NCI-H1105 treated with DMSO at 0.1 percent for 48 hours (cell line): Measurements from ENCODE around the gene KCNMA1.

Experiments
- DNase-seq: peaks from one replicate; lab custom pipeline; 2025; lab: John Stamatoyannopoulos, UW

KCNMA1 gene

DNA sequence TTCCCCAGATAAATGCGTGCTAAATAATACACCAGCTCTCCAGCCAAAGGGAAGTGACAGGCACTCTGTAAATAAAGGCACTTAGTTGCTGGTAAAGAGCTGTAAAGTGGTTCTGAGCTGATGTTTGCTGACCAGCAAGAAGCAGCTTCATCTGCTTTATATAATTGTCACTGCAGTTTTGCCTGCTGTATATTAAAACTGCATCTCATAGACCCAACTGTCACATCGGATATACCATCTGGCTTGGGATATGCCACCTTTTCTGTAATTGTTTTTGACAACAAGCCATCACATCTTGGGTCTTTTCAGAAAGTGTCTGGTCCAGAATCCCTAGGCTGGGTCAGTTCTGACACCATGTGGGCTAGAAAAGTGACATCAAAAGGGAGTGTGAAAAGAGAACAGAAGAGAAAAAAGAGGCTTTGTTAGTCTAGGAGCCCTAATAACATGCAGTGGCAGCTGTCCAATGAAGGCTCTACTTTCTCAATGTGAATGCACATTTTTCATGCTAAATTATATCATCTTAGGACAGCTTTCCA, 697.6 kb downstream of the KCNMA1 start:
- DNase-seq: peak; percentile 55

- DNase-seq: no peak
Measured at GRCh38 chr10:76937181-76937600, 700.4 kb downstream of the KCNMA1 start.

DNA sequence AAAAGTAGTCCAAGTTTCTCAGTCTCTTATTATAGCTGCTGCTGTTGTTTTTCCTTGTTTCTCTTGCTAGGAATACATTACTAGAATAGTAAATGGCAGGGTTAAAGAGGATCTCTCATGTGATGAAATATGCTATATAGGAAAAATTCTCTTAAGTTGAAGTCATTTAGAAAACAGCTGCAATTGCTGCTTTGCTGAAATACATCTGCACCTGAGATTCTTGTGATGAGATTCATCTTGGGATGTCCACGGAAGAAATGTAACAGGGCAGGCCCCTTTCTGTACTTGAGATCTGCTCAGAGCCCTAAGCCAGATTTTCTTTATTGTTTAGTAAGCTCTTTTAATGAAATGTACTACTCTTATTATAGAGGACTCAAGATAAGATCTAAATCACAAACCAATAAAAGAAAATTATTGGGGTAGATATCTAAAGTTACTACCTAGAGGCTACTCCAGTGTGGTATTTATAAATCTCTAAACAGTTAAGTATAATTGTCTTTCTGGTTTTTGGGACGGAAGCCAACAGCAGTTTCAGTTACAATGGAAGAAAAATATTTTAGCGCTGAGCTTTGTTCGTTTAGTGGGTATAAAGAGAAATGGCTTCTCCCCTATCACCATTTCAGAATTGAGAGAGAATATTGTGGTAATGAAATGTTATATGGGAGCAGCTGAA, 701.5 kb downstream of the KCNMA1 start:
- peak; percentile 54 for DNase-seq

- no peak for DNase-seq
Measured at GRCh38 chr10:76928565-76928964, 709.0 kb downstream of the KCNMA1 start.

- DNase-seq: no peak
Measured at GRCh38 chr10:76925636-76926405, 711.8 kb downstream of the KCNMA1 start.

DNA sequence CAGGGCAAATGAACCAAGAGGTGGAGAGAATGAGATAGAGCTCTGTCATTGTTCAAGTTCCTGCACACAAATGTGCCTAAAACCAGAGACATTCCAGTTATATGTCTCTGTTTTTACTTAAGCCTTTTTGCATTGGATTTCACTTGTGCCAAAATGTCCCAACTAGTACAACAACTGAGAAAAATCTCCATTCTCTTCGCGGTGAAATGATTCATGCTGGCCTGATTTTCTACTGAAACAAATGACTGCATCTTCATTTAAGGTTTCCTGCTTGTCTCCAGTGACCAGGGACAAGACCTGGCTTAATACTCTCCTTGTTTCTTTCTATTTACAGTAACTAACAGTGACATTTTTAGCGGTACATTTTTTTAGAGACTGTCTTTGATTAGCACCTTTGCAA, 714.9 kb downstream of the KCNMA1 start:
- no peak for DNase-seq

- no peak for DNase-seq
Measured at GRCh38 chr10:76921383-76922010, 716.1 kb downstream of the KCNMA1 start.

DNA sequence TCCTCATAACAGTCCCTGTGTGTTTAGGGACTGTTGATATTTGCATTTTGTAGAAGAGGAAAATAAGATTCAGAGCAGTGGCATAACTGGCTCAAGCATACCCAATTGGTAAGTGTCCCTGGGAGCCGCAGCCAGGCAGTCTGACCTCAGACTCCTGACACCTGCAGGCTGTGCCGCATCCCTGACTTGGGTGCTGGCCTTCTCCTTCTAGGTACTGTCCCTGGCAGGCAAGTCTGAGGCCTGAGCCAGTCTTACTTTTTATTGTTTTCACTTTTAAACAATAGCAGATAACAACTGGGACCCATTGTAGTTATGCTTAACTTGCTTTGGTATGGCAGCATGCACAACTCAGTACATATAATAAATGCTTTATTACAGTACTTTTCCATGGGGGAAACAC, 717.0 kb downstream of the KCNMA1 start:
- DNase-seq: no peak

GRCh38 chr10:76918106-76918505, 719.5 kb downstream of the KCNMA1 start:
- DNase-seq: no peak

DNA sequence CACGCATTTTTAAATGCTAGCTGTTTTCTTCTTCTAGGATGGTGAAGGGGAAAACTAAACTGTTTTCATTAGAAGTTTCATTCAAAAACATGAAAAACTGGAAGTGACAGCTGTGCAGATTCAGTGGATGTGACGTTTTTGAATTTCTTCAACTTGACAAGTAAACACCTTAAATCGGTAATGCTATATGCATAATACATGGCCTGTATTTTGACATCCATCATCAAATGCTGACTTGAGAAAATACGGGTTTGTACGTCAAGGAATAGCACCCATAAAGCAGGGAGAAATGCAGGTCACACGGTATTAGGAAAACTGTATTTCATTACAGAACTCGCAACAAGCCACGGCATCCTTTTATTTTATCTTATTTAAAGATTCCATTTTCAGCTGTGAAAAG, 720.5 kb downstream of the KCNMA1 start:
- DNase-seq: no peak

DNA sequence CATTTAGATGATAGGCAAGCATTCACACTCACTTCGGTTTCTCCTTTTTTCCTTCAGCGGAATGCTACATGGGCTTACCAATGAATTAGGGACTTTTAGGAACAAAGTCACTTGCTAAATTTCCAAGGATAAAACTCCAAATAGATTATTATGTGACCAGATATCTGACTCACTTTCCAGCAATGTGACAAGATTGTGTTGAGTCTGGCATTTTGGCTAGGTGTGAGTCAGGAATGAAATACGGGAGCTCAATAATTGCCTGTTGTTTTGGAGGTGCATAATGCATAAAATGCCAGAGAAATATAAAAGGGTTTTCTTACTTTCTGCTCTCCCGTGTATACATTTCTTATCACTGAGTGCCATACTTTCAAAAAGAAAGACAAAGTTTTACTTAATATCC, 721.1 kb downstream of the KCNMA1 start:
- DNase-seq: no peak

DNA sequence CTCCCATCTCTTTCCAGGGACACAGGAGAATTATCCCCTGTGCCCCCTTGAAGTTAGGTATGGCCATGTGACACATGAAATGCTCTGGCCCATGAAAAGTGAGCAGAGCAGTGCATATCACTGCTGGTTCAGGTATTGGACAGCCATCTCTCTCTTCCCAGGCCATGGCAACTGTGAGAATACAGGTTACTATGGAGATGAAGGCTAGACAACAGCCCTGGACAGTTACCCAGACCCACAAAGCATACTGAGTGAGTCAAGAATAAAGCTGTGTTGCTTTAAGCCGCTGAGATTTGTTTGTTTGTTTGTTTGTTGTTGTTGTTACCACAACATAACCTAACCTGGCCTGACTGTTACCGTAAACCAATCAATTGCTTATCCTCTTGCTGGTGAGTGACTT, 722.3 kb downstream of the KCNMA1 start:
- no peak for DNase-seq

DNA sequence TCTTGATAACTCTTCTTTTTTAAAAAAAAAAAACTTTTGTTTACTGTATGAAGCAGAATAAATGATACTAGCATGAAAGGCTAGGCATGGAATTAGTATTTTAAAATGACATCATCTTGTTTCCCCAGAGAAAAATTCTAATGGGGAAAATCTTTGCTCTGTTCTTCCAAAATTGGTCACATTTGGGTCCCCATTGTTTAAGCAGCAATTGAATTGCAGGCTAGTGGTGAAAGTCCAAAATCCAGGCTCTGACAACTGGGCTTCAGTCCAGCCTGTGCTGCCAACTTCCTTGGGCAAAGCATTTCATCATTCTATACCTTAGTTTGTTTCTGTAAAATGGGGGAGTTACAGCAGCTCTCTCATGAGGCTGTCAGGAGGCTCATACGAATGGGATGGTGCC, 726.4 kb downstream of the KCNMA1 start:
- no peak for DNase-seq

DNA sequence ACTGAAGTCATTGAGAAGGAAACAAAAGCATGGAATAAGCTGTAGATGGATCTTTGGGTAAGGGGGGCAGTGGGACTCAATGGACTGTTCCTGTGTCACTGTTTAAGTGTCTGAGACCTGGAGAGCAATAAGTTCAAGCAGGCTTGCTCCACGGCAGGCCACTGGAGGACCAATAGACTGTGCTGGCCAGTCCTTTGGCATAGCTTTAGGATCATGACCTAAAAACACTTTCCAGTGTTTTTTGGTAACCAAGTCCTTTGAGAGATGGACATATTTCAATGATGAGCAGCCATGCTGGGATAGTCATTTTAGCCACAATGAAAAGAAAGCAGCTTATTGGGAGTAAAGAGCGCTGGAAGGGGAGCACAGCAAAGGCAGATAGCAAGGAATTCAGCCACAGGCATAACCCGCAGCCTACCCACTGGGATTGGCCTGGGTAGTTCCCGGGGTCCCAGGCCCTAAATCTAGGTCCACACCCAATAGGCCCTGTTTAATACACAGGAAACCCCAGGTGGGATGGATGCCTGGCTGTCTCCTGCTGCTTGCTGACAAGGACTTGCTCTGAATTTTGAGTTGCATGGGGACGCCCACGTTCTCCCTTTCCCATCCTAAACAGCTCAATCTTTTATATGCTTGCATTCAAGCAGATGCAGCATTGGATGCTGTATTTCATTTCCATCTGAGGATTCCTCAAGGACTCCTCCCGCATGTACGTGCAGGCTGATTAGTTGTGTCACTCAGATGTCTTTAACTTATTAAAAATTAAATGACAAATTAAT, 727.2 kb downstream of the KCNMA1 start:
- no peak for DNase-seq

DNA sequence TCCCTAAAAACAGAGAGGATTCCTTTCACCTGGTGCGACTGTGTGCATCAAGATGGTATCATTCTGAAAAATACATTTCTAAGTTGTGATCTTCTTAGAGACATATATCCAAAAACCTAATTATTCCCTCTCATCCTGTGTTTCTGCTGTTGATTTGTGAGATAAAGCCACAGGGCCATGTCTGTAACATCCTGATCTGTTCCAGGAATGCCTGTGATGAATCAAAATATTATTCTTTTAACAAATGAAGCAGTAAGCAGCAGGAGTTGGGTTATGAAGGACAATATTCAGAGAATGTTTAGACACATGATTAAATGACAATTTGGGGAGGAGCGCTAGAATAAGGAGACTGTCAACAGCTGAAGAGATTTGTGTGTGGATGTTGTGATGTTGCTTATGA, 731.4 kb downstream of the KCNMA1 start:
- no peak for DNase-seq

- no peak for DNase-seq
Measured at GRCh38 chr10:76905251-76905650, 732.4 kb downstream of the KCNMA1 start.

DNA sequence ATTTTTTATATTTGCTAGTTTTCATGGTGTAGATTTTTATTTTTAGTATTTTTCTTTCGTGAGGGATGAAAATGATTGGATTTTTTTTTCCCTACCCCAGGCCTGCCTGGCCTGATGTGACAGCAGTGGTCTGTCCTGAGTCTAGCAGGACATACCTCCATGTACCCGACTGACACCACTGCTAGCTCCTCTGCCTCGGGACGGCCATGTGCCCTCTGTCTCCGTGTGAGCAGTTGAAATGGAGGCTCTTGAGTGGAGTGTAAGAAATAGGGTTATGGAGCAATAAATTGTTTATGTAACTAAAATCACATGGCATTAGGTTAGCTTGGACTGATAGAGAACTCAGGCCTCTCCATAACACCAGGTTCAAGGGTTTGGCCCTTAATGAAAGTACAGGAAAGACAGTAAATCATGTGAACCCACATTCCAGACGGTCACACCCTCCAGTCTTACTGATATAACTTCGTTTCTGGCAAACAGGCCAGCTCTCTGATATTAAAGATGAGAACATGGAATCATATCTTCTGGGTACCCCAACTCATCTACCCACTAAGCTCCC, 734.1 kb downstream of the KCNMA1 start:
- no peak for DNase-seq

DNA sequence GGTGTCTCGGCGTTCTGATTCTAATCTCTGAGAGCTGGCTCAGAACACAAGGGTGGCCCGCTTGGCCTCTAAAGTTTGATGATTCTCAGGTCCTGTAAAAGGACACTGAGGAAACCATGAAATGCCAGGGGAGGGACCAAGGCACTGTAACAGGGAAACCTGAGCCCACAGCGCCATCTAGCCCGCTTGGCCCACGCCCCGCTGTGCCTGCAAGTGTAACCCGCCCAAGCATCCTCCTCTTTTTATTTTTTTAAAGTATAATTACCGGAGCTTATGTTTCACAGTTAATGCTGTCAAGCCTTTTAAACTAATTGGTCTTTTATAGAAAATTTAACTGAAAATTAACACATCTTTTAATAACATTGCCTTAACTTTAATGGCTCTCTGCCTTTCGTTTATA, 734.7 kb downstream of the KCNMA1 start:
- DNase-seq: no peak

DNA sequence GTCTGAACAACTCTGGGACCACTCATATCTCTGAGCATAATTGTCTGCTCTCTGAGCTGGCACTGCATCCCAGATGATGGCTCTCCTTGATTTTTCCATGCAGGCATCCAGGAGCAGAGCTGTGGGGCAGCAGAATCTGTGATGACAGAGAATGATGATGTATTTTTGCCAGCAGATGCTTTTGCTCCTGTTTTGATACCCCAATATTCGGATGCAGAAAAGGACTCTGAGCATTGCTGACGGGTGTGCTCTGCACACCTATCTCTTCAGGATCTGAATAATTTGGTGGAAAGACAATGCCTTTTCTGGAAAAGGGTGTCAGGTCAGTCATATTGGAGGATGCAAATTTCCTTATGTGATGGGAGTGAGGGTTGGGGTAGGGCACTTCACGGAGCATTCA, 735.9 kb downstream of the KCNMA1 start:
- no peak for DNase-seq

DNA sequence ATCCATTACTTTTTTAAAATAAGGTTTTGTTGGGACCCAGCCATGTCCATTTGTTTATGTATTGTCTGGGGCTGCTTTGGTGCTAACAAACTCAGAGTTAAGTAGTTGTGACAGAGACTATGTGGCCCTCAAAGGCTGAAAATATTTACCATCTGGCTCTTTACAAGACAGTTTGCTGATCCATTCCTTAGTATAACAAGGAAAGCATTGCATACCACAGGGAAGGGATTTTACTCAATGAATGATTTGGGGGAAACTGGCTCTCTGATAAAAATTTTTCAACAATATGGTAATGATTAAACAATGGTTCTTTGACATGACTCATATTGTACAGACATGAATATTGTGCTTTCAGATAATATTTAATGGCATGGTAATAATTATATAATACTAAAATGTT, 738.1 kb downstream of the KCNMA1 start:
- no peak for DNase-seq

DNA sequence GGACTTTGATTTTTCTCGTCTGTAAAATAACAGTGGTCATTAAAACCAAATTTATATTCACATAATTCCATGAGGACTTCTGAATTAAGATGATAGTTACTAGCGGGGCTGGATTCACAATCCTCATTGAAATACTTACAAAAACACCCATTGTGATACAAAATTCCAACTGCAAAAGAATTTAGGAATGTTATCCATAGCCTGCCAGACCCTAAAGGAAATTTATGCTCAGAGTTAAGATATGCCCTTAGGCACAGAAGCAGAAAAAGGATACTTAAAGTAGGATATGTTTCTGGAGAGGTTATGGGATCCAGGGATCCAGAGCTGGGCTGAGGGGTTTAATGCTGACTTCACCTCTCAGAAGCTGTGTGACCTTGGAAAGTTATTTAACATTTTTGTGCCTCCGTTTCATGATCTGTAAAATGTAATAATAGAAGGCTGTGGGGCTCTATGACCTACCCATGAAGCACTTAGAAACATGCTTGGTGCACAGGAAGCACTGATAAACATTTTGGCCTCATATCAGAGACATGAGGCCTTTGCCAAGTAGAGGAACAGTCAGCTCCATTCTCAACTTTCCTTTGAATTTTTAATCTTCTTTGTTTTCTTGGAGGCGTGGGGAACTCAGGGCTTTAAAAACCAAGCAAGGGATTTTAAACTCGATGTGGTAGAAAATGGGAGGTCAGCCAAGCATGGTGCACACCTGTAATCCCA, 744.7 kb downstream of the KCNMA1 start:
- DNase-seq: no peak
